Measurements from ENCODE around the gene NDST1.
"Not testable (repeated sequence)": the region's sequence is repeated elsewhere in the genome, so short reads cannot be mapped to it uniquely, and the experiment has no call there.

NDST1 gene

GRCh38 chr5:150507474-150508276 lies at the start of gene NDST1:
NDST1 (plus strand) TSS chr5:150508131; CDS start chr5:150521255, 13,124 bp downstream.
- no peak for DNase-seq (ENCODE audit: low read depth)

GRCh38 chr5:150458802-150459557 lies 49.0 kb upstream of the NDST1 start:
- peak; percentile 82 for DNase-seq (ENCODE audit: low read depth)

GRCh38 chr5:150460781-150461180 lies 47.1 kb upstream of the NDST1 start:
- no peak for DNase-seq (ENCODE audit: low read depth)

- DNase-seq (ENCODE audit: low read depth): no peak
Observed at GRCh38 chr5:150461231-150461630, 46.7 kb upstream of the NDST1 start.

GRCh38 chr5:150464554-150465012 lies 43.3 kb upstream of the NDST1 start:
- no peak for DNase-seq (ENCODE audit: low read depth)

GRCh38 chr5:150465927-150466326 lies 42.0 kb upstream of the NDST1 start:
- no peak for DNase-seq (ENCODE audit: low read depth)

- no peak for DNase-seq (ENCODE audit: low read depth)
Observed at GRCh38 chr5:150468206-150468605, 39.7 kb upstream of the NDST1 start.

- no peak for DNase-seq (ENCODE audit: low read depth)
Observed at GRCh38 chr5:150469718-150470469, 38.0 kb upstream of the NDST1 start.

- DNase-seq (ENCODE audit: low read depth): no peak
Observed at GRCh38 chr5:150473673-150474358, 34.1 kb upstream of the NDST1 start.

- DNase-seq (ENCODE audit: low read depth): not testable (repeated sequence)
Observed at GRCh38 chr5:150476568-150476967, 31.4 kb upstream of the NDST1 start.

GRCh38 chr5:150479416-150479815 lies 28.5 kb upstream of the NDST1 start:
- no peak for DNase-seq (ENCODE audit: low read depth)

GRCh38 chr5:150481708-150481965 lies 26.3 kb upstream of the NDST1 start:
- DNase-seq (ENCODE audit: low read depth): no peak

- DNase-seq (ENCODE audit: low read depth): no peak
Observed at GRCh38 chr5:150481972-150482406, 25.9 kb upstream of the NDST1 start.

GRCh38 chr5:150484964-150485692 lies 22.8 kb upstream of the NDST1 start:
- DNase-seq (ENCODE audit: low read depth): no peak

GRCh38 chr5:150485693-150486401 lies 22.1 kb upstream of the NDST1 start:
- no peak for DNase-seq (ENCODE audit: low read depth)

GRCh38 chr5:150486402-150487198 lies 21.3 kb upstream of the NDST1 start:
- DNase-seq (ENCODE audit: low read depth): peak; percentile 17

GRCh38 chr5:150487199-150488061 lies 20.5 kb upstream of the NDST1 start:
- no peak for DNase-seq (ENCODE audit: low read depth)

GRCh38 chr5:150488519-150489359 lies 19.2 kb upstream of the NDST1 start:
- DNase-seq (ENCODE audit: low read depth): no peak

Data from activated T-helper 1 cell treated with Interleukin-2 at 50 U/mL for 16 hours (primary cell).